Measurements from ENCODE around the gene N4BP2. TPM values are rescaled to one million over a fixed set of nuclear protein-coding genes. Genes with fewer than 3 reads are reported as not detected.

Gene N4BP2
- total RNA-seq, 1 experiment from 2014 or later, result 3.9 TPM

DNA sequence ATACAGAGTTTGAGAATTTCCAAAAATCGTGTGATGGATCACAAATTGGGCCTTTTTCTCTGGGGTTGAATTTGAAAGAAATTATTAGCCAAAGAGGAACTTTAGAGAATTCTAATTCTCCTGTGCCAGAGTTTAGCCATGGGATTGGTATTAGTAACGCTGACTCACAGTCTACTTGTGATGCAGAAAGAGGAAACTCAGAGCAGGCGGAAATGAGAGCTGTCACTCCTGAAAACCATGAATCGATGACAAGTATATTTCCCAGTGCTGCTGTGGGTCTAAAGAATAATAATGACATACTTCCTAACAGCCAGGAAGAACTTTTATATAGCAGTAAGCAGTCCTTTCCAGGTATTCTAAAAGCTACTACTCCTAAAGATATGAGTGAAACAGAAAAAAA, 64.9 kb downstream of the N4BP2 start:
- no peak overlapping the region for H2AFZ ChIP-seq (ENCODE audit: low read length)
- no TSS peak for BruUV-seq (replicated peaks)
- H3K4me2 ChIP-seq (ENCODE audit: low read length), result peak overlapping the region; percentile 38; the same call in 1 of the 2 replicates
- H3K9ac ChIP-seq (ENCODE audit: low read length), result peak overlapping the region; percentile 11; the same call in 1 of the 2 replicates
- DNase-seq (peak; percentile 79), ATAC-seq (peak; percentile 99)
- ChIA-PET POLR2A (ENCODE audit: unreplicated experiment) (no interaction called here), CTCF (no interaction called here)
- no peaks in the 10 kb centered on the region for H3K9me3 ChIP-seq (ENCODE audit: low read length)
- no peaks in the 10 kb centered on the region for H3K27me3 ChIP-seq (ENCODE audit: low read length)
- H4K20me1 ChIP-seq (ENCODE audit: low read length), result no peaks in the 10 kb centered on the region
- no peak overlapping the region for H3K4me3 ChIP-seq (ENCODE audit: low read length)
- H3K36me3 ChIP-seq (ENCODE audit: low read depth, low read length), result no peaks in the 10 kb centered on the region
- no peaks in the 10 kb centered on the region for H3K79me2 ChIP-seq (ENCODE audit: low read length)
- H3K27ac ChIP-seq (ENCODE audit: low read length), result peak overlapping the region; percentile 62
- H3K4me1 ChIP-seq (ENCODE audit: insufficient read depth, low read length), result peaks cover 23% of the 10 kb centered on the region
- intact Hi-C loops (cut with micrococcal nuclease), result loop anchor here (2.0 kb wide), 1 partner anchor 65 kb away; the partner anchor contains the start of gene N4BP2
- no peak for TF ChIP-seq EZH2phosphoT487 (IDR thresholded peaks at IDR 0.05; ENCODE audit: borderline replicate concordance, low read length)
- TF ChIP-seq, protein P1, sequence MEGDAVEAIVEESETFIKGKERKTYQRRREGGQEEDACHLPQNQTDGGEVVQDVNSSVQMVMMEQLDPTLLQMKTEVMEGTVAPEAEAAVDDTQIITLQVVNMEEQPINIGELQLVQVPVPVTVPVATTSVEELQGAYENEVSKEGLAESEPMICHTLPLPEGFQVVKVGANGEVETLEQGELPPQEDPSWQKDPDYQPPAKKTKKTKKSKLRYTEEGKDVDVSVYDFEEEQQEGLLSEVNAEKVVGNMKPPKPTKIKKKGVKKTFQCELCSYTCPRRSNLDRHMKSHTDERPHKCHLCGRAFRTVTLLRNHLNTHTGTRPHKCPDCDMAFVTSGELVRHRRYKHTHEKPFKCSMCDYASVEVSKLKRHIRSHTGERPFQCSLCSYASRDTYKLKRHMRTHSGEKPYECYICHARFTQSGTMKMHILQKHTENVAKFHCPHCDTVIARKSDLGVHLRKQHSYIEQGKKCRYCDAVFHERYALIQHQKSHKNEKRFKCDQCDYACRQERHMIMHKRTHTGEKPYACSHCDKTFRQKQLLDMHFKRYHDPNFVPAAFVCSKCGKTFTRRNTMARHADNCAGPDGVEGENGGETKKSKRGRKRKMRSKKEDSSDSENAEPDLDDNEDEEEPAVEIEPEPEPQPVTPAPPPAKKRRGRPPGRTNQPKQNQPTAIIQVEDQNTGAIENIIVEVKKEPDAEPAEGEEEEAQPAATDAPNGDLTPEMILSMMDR (conservative IDR thresholded peaks at IDR 0.05; ENCODE audit: low read depth, low read length), result no peak
- no peaks in the 10 kb centered on the region for H3K9me2 ChIP-seq (replicated peaks; ENCODE audit: low read length)
- H3F3A ChIP-seq (ENCODE audit: low read length, unreplicated experiment), result no peaks in the 10 kb centered on the region

DNA sequence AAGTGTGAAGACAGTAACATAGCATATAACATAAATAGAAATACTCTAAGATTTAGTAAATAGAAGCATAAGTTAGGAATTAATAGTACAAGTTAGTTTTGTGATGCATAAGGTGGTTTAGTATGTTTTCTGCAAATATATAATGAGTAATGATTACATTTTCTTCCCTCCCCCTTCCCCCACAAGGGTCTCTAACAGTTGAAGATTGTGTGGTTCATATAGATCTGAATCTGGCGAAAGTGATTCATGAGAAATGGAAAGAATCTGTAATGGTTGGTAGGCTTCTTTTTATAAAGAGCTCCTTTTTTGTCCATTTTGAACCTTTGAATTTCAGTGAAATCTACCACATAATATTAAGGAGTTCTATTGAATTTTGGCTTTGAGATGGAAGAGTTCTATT, 66.3 kb downstream of the N4BP2 start:
- Histone ChIP-seq H3K4me1 (ENCODE audit: insufficient read depth, low read length) (peaks cover 23% of the 10 kb centered on the region), H3K36me3 (ENCODE audit: low read depth, low read length) (no peaks in the 10 kb centered on the region), H3K9me3 (ENCODE audit: low read length) (no peaks in the 10 kb centered on the region), H3K4me2 (ENCODE audit: low read length) (no peak overlapping the region), H2AFZ (ENCODE audit: low read length) (no peak overlapping the region), H3K9ac (ENCODE audit: low read length) (no peak overlapping the region), H3K27ac (ENCODE audit: low read length) (peak overlapping the region; percentile 62; the same call in 1 of the 2 replicates), H3F3A (ENCODE audit: low read length, unreplicated experiment) (no peaks in the 10 kb centered on the region), H3K9me2 (replicated peaks; ENCODE audit: low read length) (no peaks in the 10 kb centered on the region), H3K4me3 (ENCODE audit: low read length) (no peak overlapping the region), H3K79me2 (ENCODE audit: low read length) (no peaks in the 10 kb centered on the region), H3K27me3 (ENCODE audit: low read length) (no peaks in the 10 kb centered on the region), H4K20me1 (ENCODE audit: low read length) (no peaks in the 10 kb centered on the region)
- intact Hi-C loops (cut with micrococcal nuclease), result no loop called here
- peak; percentile 11 for DNase-seq
- BruUV-seq (replicated peaks), result no TSS peak
- ATAC-seq, result no peak
- POLR2A ChIA-PET (ENCODE audit: unreplicated experiment), result no interaction called here
- CTCF ChIA-PET, result no interaction called here
- no peak for TF ChIP-seq EZH2phosphoT487 (IDR thresholded peaks at IDR 0.05; ENCODE audit: borderline replicate concordance, low read length)
- TF ChIP-seq, protein P1 (conservative IDR thresholded peaks at IDR 0.05; ENCODE audit: low read depth, low read length), result no peak
- no peak for TF ChIP-seq EZH2 (IDR thresholded peaks at IDR 0.05; ENCODE audit: low read length, unreplicated experiment)

DNA sequence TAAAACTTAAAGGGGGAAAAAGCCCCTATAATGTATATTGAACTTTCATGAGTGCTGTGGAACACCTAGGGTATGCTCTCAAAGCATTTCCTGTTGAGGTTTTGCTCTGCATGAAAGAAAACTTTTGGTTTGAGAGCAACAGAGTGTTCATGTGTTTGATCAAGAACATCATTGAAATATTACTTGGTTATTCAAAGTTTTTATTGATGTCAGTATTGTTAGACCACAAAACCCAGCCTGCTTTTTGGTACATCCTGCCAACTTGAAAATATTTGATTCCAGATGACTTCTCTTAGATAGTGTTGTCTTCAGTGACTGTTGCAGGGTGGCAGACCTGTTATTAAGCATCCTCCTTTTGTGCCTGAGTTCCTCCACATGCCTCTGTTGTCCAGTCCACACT, 68.0 kb downstream of the N4BP2 start:
- no peak for DNase-seq
- ATAC-seq, result no peak
- ChIA-PET CTCF (no interaction called here), POLR2A (ENCODE audit: unreplicated experiment) (no interaction called here)
- no peaks in the 10 kb centered on the region for H4K20me1 ChIP-seq (ENCODE audit: low read length)
- TF ChIP-seq EZH2 (IDR thresholded peaks at IDR 0.05; ENCODE audit: low read length, unreplicated experiment), result no peak
- TF ChIP-seq EZH2phosphoT487 (IDR thresholded peaks at IDR 0.05; ENCODE audit: borderline replicate concordance, low read length), result no peak
- TF ChIP-seq, protein P1 (conservative IDR thresholded peaks at IDR 0.05; ENCODE audit: low read depth, low read length), result no peak
- no peak overlapping the region for H3K4me2 ChIP-seq (ENCODE audit: low read length)
- no peaks in the 10 kb centered on the region for H3F3A ChIP-seq (ENCODE audit: low read length, unreplicated experiment)
- no peaks in the 10 kb centered on the region for H3K27me3 ChIP-seq (ENCODE audit: low read length)
- no peak overlapping the region for H2AFZ ChIP-seq (ENCODE audit: low read length)
- H3K4me1 ChIP-seq (ENCODE audit: insufficient read depth, low read length), result peaks cover 23% of the 10 kb centered on the region
- BruUV-seq (replicated peaks), result no TSS peak
- no peaks in the 10 kb centered on the region for H3K36me3 ChIP-seq (ENCODE audit: low read depth, low read length)
- no peaks in the 10 kb centered on the region for H3K9me3 ChIP-seq (ENCODE audit: low read length)
- no peak overlapping the region for H3K27ac ChIP-seq (ENCODE audit: low read length)
- H3K79me2 ChIP-seq (ENCODE audit: low read length), result no peaks in the 10 kb centered on the region
- no peaks in the 10 kb centered on the region for H3K9me2 ChIP-seq (replicated peaks; ENCODE audit: low read length)
- H3K4me3 ChIP-seq (ENCODE audit: low read length), result no peak overlapping the region
- intact Hi-C loops (cut with micrococcal nuclease), result no loop called here
- no peak overlapping the region for H3K9ac ChIP-seq (ENCODE audit: low read length)

Measured in PC-3 (cell line).